ENCODE data around the gene ARHGEF1. TPM values are rescaled to one million over a fixed set of nuclear protein-coding genes. Genes with fewer than 3 reads are reported as not detected.

The ARHGEF1 gene
- total and polyA plus RNA-seq, 12 donors = 7.3 to 443 (median 54.1) TPM

DNA sequence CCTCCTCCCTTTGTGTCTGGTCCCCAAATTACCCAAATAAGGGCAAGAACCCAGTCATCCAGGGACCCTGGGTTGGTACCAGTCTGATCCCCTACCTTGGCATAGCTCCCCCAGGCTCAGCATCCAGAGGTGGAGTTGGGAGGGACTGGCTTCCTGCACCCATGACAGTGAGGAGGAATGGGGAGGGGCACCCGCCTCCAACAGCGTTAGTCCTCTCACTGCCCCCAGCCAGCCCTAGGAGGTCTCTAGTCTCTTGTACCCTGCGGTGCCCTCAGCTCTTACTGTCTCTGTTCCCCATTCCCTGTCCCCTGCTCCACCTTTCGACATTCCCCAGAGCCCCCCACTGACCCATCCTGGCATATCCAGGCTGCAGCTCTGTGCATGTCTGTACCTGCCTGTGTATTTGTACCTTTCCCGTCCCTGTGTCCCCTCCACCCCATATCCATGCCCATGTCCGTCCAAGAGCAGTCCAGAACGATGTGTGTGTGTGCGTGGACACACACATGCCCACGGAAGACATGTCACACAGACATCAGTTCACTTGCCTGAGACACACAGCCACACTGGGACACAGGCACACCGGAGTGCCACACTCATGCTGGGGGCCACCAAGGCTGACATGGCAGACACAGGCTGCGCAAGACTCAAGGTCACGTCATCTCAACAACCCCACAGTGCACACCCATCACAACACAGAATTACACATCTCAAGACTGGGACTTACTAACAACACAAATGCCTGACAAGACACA lies 27.4 kb downstream of the ARHGEF1 start:
- WGBS, 4 donors = 50 to 65% (median 55%) methylated on average over 7 to 12 of the region's 12 CpGs
- no peaks in the 10 kb centered on the region for H3K9me3 ChIP-seq (replicated peaks in 1 of 3)
- H3K4me3 ChIP-seq = no peak overlapping the region
- H3K27me3 ChIP-seq = peaks cover 4% of the 10 kb centered on the region
- peaks cover 0 to 16% of the 10 kb centered on the region in 2 donors for H3K36me3 ChIP-seq (replicated peaks in 1 of 2)
- no peak for TF ChIP-seq POLR2A (IDR thresholded peaks at IDR 0.05)
- TF ChIP-seq, protein P1, sequence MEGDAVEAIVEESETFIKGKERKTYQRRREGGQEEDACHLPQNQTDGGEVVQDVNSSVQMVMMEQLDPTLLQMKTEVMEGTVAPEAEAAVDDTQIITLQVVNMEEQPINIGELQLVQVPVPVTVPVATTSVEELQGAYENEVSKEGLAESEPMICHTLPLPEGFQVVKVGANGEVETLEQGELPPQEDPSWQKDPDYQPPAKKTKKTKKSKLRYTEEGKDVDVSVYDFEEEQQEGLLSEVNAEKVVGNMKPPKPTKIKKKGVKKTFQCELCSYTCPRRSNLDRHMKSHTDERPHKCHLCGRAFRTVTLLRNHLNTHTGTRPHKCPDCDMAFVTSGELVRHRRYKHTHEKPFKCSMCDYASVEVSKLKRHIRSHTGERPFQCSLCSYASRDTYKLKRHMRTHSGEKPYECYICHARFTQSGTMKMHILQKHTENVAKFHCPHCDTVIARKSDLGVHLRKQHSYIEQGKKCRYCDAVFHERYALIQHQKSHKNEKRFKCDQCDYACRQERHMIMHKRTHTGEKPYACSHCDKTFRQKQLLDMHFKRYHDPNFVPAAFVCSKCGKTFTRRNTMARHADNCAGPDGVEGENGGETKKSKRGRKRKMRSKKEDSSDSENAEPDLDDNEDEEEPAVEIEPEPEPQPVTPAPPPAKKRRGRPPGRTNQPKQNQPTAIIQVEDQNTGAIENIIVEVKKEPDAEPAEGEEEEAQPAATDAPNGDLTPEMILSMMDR (IDR thresholded peaks at IDR 0.05) = no peak
- H3K4me1 ChIP-seq (replicated peaks in 1 of 2) = no peaks in the 10 kb centered on the region
- H3K27ac ChIP-seq = no peak overlapping the region
- no peak for DNase-seq
- intact Hi-C loops (cut with DNase I) = no loop called here

DNA sequence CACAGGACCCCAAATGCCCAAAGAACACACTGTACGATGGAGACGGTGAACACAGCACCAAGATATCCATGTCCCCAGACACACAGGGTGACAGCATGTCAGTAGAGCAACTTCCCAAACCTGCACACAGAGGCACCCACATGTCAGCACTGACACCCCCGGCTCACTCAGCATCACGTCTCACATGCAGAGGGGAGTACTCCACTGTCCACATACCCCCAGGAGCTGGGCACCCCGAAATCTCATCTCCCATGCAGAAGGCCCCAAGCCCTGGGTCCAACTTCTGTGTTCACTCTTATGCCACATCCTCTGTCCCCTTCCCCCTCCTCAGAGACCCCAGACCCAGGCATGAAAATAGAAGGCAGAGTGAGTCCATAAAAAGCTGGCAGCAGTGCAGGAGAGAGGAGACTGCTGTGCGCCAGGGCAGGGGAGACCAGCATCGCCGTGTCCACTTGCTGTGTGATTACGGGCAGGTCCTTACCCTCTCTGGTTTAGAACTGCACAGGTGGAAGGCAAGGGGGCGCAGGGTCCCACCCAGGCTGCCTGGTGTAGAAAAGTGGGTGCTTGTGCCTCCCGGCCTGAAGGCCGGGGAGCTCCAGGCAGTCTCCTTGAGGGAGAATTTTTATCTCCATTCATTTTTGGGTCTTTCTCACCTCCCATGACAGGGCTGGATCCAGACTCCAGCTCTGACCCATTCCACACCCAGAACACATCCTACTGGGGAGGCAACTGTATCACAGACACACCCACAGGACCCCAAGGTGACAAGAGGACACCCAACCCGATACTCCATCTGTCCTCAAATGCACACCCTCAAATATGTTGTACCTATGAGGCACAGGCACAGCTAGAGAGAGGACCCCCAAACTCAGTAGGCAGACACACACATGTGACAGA lies 28.3 kb downstream of the ARHGEF1 start:
- 53 to 63% (median 59%) methylated on average over 11 to 13 of the region's 13 CpGs for WGBS, 4 donors
- no peak overlapping the region for H3K27ac ChIP-seq

DNA sequence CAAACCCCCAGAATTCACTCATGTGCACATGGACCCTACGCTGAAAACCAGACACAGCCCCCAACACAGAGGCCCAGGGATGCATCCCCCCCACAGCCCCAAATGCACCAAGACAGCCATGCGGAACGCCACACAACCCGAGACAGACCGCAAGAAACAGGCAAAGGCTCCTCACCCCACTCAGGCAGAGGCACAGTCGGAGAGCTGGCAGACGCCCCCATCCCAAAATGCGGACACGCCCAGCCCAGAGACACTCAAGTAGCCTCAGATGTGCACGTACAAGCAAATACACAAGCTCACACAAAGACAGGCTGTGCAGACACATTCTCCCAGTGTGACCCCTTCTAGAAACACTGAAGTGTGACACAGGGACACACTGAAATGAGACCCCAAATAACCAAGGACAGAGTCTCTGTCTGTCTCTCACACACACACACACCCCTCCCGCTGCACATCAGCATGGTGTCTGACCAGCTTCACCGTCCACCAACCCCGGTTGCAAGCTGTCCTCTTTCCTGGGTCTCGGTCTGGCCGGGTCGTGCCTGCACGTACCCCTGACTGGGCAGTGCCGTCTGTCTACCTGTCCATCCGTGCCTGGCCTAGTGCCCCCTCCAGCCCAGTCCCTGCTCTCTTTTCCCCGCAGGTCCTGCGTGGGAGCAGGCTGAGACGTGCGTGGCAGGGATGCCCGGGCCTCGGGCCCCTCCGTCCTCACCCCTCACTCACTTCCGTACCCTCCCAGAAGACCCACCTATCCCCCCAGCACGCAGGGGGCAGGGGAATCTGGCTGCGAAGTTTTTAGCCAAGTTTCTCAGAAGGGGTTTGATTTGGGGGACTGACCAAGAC lies 29.1 kb downstream of the ARHGEF1 start:
- Histone ChIP-seq H3K4me3 (no peak overlapping the region), H3K27me3 (peaks cover 18% of the 10 kb centered on the region), H3K36me3 (replicated peaks in 1 of 2) (peaks cover 0 to under 1% of the 10 kb centered on the region in 2 donors), H3K27ac (no peak overlapping the region), H3K4me1 (replicated peaks in 1 of 2) (no peaks in the 10 kb centered on the region), H3K9me3 (replicated peaks in 1 of 3) (no peaks in the 10 kb centered on the region)
- TF ChIP-seq, protein P1 (IDR thresholded peaks at IDR 0.05) = no peak
- TF ChIP-seq POLR2A (IDR thresholded peaks at IDR 0.05) = no peak
- WGBS, 4 donors = 9 to 11% (median 10%) methylated on average over 8 to 29 of the region's 29 CpGs
- DNase-seq = no peak
- intact Hi-C loops (cut with DNase I) = no loop called here

More for the DNA sequence above, 28.3 kb downstream of the ARHGEF1 start:
- Histone ChIP-seq H3K36me3 (replicated peaks in 1 of 2) (peaks cover 0 to 9% of the 10 kb centered on the region in 2 donors), H3K4me3 (no peak overlapping the region), H3K9me3 (replicated peaks in 1 of 3) (no peaks in the 10 kb centered on the region), H3K4me1 (replicated peaks in 1 of 2) (no peaks in the 10 kb centered on the region), H3K27me3 (peaks cover 12% of the 10 kb centered on the region)
- DNase-seq = no peak
- no peak for TF ChIP-seq POLR2A (IDR thresholded peaks at IDR 0.05)
- TF ChIP-seq, protein P1 (IDR thresholded peaks at IDR 0.05) = no peak
- intact Hi-C loops (cut with DNase I) = no loop called here
